GM12865 (cell line): ENCODE data around the gene SETD3.
"Not testable (repeated sequence)": the region's sequence is repeated elsewhere in the genome, so short reads cannot be mapped to it uniquely, and the experiment has no call there.

Experiments
- DNase-seq: peaks from one replicate; pipeline ENCODE4 v3.0.0; 2010; ENCODE audit warnings: low read depth
- H3K4me3 ChIP-seq: 2 replicates; pipeline ENCODE4 v1.5.1; 2011; ENCODE audit warnings: mild to moderate bottlenecking, low read depth, low read length, control low read depth
- TF ChIP-seq, protein P1 (sequence below): IDR thresholded peaks from 2 replicates; pipeline ENCODE4 v1.5.1; 2011; ENCODE audit warnings: low read length, control low read depth, low read depth, inconsistent platforms; ENCODE audit not compliant: insufficient read depth; ENCODE audit errors: missing control alignments

SETD3 gene

DNA sequence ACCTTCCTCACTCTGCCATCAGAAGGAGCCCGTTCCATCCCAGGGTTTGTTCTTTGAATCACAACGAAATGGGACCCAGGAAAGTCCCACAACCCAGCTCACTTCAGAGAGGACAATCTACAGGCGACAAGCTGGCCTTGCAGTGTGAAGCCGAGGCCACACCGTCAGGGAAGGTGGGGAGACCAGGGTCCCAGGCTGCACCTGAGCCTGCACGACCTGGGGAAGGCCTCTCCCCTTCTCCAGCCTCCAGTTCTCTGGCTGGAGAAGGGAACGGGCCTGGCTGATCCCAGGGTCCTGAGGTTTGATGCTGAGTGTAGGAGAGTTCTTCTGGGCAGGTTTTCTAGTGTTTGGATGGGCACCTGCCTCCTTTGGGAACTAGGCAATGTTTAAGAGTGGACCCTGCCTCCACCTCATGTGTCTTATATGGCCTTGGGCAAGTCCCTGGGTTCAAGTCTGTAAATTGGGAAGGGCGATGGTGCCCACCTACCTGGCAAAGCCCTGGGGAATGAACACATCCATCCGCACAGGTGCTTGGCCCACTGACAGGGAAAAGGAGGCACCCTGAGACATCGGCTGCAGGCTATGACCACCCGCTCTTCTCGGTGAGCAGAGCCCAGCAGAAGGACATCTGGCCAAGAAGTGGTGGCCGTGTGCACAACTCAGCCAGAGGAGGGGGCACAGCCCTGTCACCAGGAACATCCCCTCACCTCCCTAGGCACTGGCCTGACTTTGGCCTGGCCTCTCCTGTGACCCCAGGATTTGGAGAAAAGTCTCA, 130.8 kb downstream of the SETD3 start:
- H3K4me3 ChIP-seq: no peak overlapping the region
- no peak for DNase-seq
- TF ChIP-seq, protein P1, sequence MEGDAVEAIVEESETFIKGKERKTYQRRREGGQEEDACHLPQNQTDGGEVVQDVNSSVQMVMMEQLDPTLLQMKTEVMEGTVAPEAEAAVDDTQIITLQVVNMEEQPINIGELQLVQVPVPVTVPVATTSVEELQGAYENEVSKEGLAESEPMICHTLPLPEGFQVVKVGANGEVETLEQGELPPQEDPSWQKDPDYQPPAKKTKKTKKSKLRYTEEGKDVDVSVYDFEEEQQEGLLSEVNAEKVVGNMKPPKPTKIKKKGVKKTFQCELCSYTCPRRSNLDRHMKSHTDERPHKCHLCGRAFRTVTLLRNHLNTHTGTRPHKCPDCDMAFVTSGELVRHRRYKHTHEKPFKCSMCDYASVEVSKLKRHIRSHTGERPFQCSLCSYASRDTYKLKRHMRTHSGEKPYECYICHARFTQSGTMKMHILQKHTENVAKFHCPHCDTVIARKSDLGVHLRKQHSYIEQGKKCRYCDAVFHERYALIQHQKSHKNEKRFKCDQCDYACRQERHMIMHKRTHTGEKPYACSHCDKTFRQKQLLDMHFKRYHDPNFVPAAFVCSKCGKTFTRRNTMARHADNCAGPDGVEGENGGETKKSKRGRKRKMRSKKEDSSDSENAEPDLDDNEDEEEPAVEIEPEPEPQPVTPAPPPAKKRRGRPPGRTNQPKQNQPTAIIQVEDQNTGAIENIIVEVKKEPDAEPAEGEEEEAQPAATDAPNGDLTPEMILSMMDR: no peak

DNA sequence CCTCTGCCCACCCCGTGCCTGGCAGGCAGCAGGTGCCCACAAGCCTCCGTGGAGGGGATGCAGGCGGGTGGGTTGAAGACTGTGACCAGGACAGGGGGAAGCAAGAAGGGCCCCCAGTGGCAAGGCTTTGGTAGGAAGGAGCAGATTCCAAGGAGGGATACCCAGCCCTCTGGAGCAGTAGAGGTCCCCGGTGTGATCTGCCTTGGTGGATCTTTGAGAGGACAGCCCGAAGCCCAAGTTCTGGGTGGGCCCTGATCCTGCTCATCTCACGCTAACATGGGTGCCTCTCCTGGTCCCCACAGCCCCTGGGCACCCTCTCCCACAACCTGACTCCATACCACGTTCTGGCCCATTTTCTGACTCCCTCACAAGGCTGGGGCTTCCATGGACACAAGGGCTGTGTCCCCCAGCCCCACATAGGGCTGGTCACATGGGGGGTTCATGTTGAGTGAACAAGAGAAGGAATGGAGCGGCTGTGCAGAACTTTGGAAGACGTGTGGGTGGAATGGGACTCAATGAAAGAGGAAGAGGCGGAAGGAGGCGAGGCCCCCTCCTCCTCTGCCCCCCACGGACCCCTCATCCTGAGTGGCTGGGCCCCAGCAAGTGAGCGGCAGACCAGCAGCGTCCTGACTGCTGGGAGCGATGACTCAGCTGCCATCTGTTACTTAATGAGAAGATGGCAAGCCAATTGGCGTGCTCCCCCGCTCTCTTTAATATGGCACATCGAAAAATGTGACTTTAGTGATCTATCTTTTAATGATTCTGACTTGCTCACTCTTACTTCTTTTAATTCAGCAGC, 131.6 kb downstream of the SETD3 start:
- H3K4me3 ChIP-seq: no peak overlapping the region
- TF ChIP-seq, protein P1: no peak
- no peak for DNase-seq

DNA sequence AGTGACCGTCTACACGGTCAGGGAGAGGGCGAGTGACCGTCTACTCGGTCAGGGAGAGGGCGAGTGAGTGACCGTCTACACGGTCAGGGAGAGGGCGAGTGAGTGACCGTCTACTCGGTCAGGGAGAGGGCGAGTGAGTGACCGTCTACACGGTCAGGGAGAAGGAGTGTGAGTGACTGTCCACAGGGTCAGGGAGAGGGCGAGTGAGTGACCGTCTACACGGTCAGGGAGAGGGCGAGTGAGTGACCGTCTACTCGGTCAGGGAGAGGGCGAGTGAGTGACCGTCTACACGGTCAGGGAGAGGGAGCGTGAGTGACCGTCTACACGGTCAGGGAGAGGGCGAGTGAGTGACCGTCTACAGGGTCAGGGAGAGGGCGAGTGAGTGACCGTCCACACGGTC, 132.4 kb downstream of the SETD3 start:
- DNase-seq, H3K4me3 ChIP-seq: not testable (repeated sequence)
